Endothelial cell of umbilical vein (primary cell): ENCODE measurements around the gene RSPRY1. TPM values are rescaled to one million over a fixed set of nuclear protein-coding genes. Genes with fewer than 3 reads are reported as not detected.

ENCODE experiments used
- BruUV-seq: library from RNA; stranded (reverse); fragments of 400-500 nt; replicated peaks from 2 replicates; lab custom pipeline; 2021; lab: Mats Ljungman, UMichigan
- CTCF ChIA-PET: fragments of 300-600, 350-600 bp; sonication (Branson Sonifier 250); formaldehyde crosslinking; loops from one replicate; lab custom pipeline; 2021; ENCODE audit warnings: antibody characterized with exemption, inconsistent platforms; lab: Charles Lee
- POLR2A ChIA-PET: fragments of 300-600, 350-600 bp; sonication (Branson Sonifier 250); formaldehyde crosslinking; loops from one replicate; lab custom pipeline; 2021; ENCODE audit warnings: antibody characterized with exemption, inconsistent platforms; lab: Charles Lee
- DNase-seq: peaks from one replicate; pipeline ENCODE4 v3.0.0-alpha.2; 2011; ENCODE audit warnings: low read depth, low spot score
- FAIRE-seq: peaks from 2 replicates; lab custom pipeline; 2011; peaks lifted over from hg19 to GRCh38; lab: Jason Lieb, UNC
- H2AFZ ChIP-seq: 2 replicates; pipeline ENCODE4 v1.6.0; 2012; ENCODE audit warnings: low read depth, low read length, control low read depth, inconsistent platforms
- H3K27ac ChIP-seq: 2 replicates; pipeline ENCODE4 v1.5.1; 2011; ENCODE audit warnings: low read depth, mild to moderate bottlenecking, control low read depth, low read length, moderate library complexity; ENCODE audit not compliant: insufficient read depth
- H3K27me3 ChIP-seq, 2 experiments: 2 replicates each; pipeline versions ENCODE4 v1.6.0 to v1.6.1; 2011; ENCODE audit warnings: low read length in 2 of 2, mixed read lengths in 1 of 2; ENCODE audit not compliant: control insufficient read depth in 2 of 2, insufficient read depth in 2 of 2
- H3K36me3 ChIP-seq, 2 experiments: 2 replicates in 1 of 2; 3 replicates in 1 of 2; pipeline ENCODE4 v1.5.1; 2011; ENCODE audit warnings: low read length in 2 of 2, mild to moderate bottlenecking in 1 of 2, moderate library complexity in 1 of 2; ENCODE audit not compliant: control insufficient read depth in 2 of 2, insufficient read depth in 2 of 2; ENCODE audit errors: extremely low read depth in 1 of 2
- H3K4me1 ChIP-seq: 3 replicates; pipeline ENCODE4 v1.5.1; 2011; ENCODE audit warnings: mild to moderate bottlenecking, low read length; ENCODE audit not compliant: control insufficient read depth, insufficient read depth; ENCODE audit errors: extremely low read depth
- H3K4me2 ChIP-seq: 2 replicates; pipeline ENCODE4 v1.6.1; 2011; ENCODE audit warnings: low read length, control low read depth, mixed read lengths; ENCODE audit not compliant: insufficient read depth
- H3K4me3 ChIP-seq, 3 experiments: fragments of 200-600 bp in 1 of 3; sonication (generic), shearing (Covaris generic) in 1 of 3; replicated peaks in 1 of 3; 2 replicates each; pipeline ENCODE4 v1.5.1; 2011 to 2016; ENCODE audit warnings: control low read depth in 3 of 3, low read length in 3 of 3, mild to moderate bottlenecking in 2 of 3, inconsistent platforms in 1 of 3, low read depth in 1 of 3, moderate library complexity in 1 of 3; ENCODE audit not compliant: insufficient read depth in 1 of 3
- H3K79me2 ChIP-seq: 2 replicates; pipeline ENCODE4 v1.6.0; 2012; ENCODE audit warnings: low read length, inconsistent platforms; ENCODE audit not compliant: control insufficient read depth, insufficient read depth
- H3K9ac ChIP-seq: replicated peaks from 2 replicates; pipeline ENCODE3; 2011; ENCODE audit warnings: low read length, control low read depth; ENCODE audit not compliant: insufficient read depth; ENCODE audit errors: extremely low read depth
- H3K9me1 ChIP-seq: replicated peaks from 3 replicates; pipeline ENCODE4 v1.6.0; 2011; ENCODE audit warnings: mild to moderate bottlenecking, low read length; ENCODE audit not compliant: control insufficient read depth, insufficient read depth; ENCODE audit errors: extremely low read depth
- H3K9me3 ChIP-seq: replicated peaks from 2 replicates; pipeline ENCODE4 v1.5.1; 2012; ENCODE audit warnings: low read length, inconsistent platforms; ENCODE audit not compliant: control insufficient read depth, insufficient read depth
- H4K20me1 ChIP-seq: replicated peaks from 2 replicates; pipeline ENCODE3; 2011; ENCODE audit warnings: mild to moderate bottlenecking, low read length; ENCODE audit not compliant: control insufficient read depth, insufficient read depth; ENCODE audit errors: extremely low read depth
- EZH2 ChIP-seq: IDR thresholded peaks from 2 replicates; pipeline ENCODE4 v1.6.1; 2012; ENCODE audit warnings: borderline replicate concordance, low read depth, mild to moderate bottlenecking, moderate library complexity, low read length, inconsistent platforms; ENCODE audit not compliant: severe bottlenecking
- FOS ChIP-seq: IDR thresholded peaks from 2 replicates; pipeline ENCODE4 v1.6.1; 2011; ENCODE audit warnings: mild to moderate bottlenecking, low read length, moderate library complexity, borderline replicate concordance; ENCODE audit not compliant: insufficient read depth
- GATA2 ChIP-seq: IDR thresholded peaks from 2 replicates; pipeline ENCODE4 v1.7.0; 2011; ENCODE audit warnings: low read depth, mild to moderate bottlenecking, moderate library complexity, mixed read lengths, low read length; ENCODE audit not compliant: insufficient read length, insufficient read depth
- JUN ChIP-seq: IDR thresholded peaks from 2 replicates; pipeline ENCODE4 v1.6.1; 2011; ENCODE audit warnings: borderline replicate concordance, low read depth; ENCODE audit not compliant: insufficient read length, insufficient read depth
- MYC ChIP-seq: IDR thresholded peaks from one replicate; pipeline ENCODE4 v1.6.1; 2011; ENCODE audit warnings: mild to moderate bottlenecking, low read depth, low read length
- POLR2A ChIP-seq: IDR thresholded peaks from 2 replicates; pipeline ENCODE4 v1.6.1; 2012; ENCODE audit warnings: low read depth, mild to moderate bottlenecking, control low read depth, low read length
- POLR2AphosphoS5 ChIP-seq: IDR thresholded peaks from 2 replicates; pipeline ENCODE4 v1.6.1; 2012; ENCODE audit warnings: low read depth, mild to moderate bottlenecking, control low read depth, low read length, moderate library complexity; ENCODE audit not compliant: insufficient read depth
- dilution Hi-C: fragments of 300-500 bp; cut with MboI; formaldehyde crosslinking; loops from one replicate; pipeline ENCODE4 v1.15.0; 2019; ENCODE audit warnings: low sequenced_read_pairs; ENCODE audit not compliant: extremely low pct_ligation_motif_present
- intact Hi-C: fragments of 100-400 bp; cut with micrococcal nuclease; formaldehyde crosslinking; loops from one replicate; pipeline ENCODE4 v1.10.0; 2022
- polyA plus RNA-seq, 4 experiments: library from polyadenylated mRNA; depleted of rRNA in 3 of 4; stranded (reverse) in 3 of 4; unstranded in 1 of 4; fragments of >200 nt; gene quantifications; 2 replicates each; pipeline versions ENCODE4 v1.2.1 to v1.2.3, GENCODE V29; 2011 to 2012; ENCODE audit warnings: missing spikeins in 1 of 4
- total RNA-seq: library from RNA; stranded (reverse); gene quantifications from 2 replicates; pipeline ENCODE4 v1.2.3, GENCODE V29; 2021
- TF ChIP-seq, protein P1 (sequence below): IDR thresholded peaks from 2 replicates; pipeline ENCODE4 v1.6.1; 2011; ENCODE audit not compliant: insufficient read depth, insufficient read length
- TF ChIP-seq, protein P2 (sequence below), 2 donors: IDR thresholded peaks; 1 replicate in 1 of 2; 2 replicates in 1 of 2; pipeline ENCODE4 v1.5.1; 2011; ENCODE audit warnings: low read length in 2 of 2, mild to moderate bottlenecking in 2 of 2, moderate library complexity in 2 of 2, control low read depth in 1 of 2, inconsistent platforms in 1 of 2, low read depth in 1 of 2; ENCODE audit not compliant: insufficient read depth in 1 of 2; ENCODE audit errors: extremely low read depth in 1 of 2

RSPRY1 gene
- total and polyA plus RNA-seq, 2 donors (not counting 3 experiments of a cell fraction or from before 2014, with no cell fraction given): 28.5 to 55.1 TPM

DNA sequence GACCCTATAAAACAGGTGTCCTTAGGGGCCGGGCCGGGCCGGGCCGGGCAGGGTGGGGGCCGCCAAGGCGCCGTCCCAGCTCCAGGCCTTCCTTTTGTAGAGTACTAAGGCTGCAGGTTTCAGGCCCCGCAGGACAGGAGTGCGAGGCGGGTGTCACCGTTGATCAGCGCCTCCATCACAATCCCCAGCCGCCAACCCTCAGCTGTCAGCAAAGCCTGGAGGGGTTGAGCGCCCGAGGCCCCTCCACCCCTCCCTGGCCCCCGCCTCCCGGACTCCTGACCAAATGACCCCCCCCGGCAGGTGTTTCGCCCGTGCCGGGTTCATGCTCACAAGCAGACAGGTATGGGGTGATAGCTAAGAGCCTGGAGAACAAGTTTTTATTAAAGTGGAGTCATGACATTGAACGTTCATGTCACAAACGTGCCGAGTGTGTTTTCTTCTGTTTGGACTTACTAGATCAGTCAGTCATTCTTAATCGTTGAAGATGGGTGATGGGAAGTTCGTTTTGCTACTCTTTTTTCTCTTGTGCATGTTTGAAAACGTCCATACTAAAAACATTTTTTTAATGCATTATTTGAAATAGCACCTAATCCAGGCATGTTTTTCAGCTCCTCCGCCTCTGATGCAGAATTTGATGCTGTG lies 59.5 kb downstream of the RSPRY1 start:
- H2AFZ ChIP-seq: peak overlapping the region; percentile 73
- ChIA-PET CTCF (interaction anchor here (0.6 to 4.1 kb wide), 14 partner anchors 10 to 179 kb away, joined by 3 to 19 read pairs (median 3); partner anchors contain the start of genes CPNE2 and PLLP), POLR2A (interaction anchor here (0.6 to 1.4 kb wide), 4 partner anchors 15 to 58 kb away, joined by 3 to 8 read pairs (median 6); no protein-coding TSS in a partner anchor)
- peaks cover 11% of the 10 kb centered on the region for H3K4me1 ChIP-seq
- H3K27me3 ChIP-seq: no peaks in the 10 kb centered on the region
- H3K36me3 ChIP-seq: peaks cover 11 to 12% of the 10 kb centered on the region in 2 experiments
- H4K20me1 ChIP-seq: no peaks in the 10 kb centered on the region
- intact Hi-C loops (loop anchor here (1.0 to 2.0 kb wide), 6 partner anchors 15 to 172 kb away; partner anchors contain the start of genes PLLP, PSME3IP1 and RSPRY1), dilution Hi-C loops (no loop called here)
- H3K4me2 ChIP-seq: peak overlapping the region; percentile 99
- peaks cover 10% of the 10 kb centered on the region for H3K79me2 ChIP-seq
- H3K27ac ChIP-seq: peak overlapping the region; percentile 71
- FAIRE-seq: peak; percentile 33
- TF ChIP-seq POLR2A: no peak
- TF ChIP-seq, protein P1, sequence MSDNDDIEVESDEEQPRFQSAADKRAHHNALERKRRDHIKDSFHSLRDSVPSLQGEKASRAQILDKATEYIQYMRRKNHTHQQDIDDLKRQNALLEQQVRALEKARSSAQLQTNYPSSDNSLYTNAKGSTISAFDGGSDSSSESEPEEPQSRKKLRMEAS: no peak
- TF ChIP-seq POLR2AphosphoS5: no peak
- no peak for TF ChIP-seq GATA2
- TF ChIP-seq FOS: no peak
- TF ChIP-seq, protein P2, sequence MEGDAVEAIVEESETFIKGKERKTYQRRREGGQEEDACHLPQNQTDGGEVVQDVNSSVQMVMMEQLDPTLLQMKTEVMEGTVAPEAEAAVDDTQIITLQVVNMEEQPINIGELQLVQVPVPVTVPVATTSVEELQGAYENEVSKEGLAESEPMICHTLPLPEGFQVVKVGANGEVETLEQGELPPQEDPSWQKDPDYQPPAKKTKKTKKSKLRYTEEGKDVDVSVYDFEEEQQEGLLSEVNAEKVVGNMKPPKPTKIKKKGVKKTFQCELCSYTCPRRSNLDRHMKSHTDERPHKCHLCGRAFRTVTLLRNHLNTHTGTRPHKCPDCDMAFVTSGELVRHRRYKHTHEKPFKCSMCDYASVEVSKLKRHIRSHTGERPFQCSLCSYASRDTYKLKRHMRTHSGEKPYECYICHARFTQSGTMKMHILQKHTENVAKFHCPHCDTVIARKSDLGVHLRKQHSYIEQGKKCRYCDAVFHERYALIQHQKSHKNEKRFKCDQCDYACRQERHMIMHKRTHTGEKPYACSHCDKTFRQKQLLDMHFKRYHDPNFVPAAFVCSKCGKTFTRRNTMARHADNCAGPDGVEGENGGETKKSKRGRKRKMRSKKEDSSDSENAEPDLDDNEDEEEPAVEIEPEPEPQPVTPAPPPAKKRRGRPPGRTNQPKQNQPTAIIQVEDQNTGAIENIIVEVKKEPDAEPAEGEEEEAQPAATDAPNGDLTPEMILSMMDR (IDR thresholded peaks at IDR 0.05; ENCODE audit: extremely low read depth in 1 of 2, insufficient read depth in 1 of 2, low read depth in 1 of 2, low read length in 2 of 2): no peak
- TF ChIP-seq EZH2: no peak
- no peak for TF ChIP-seq MYC
- no peak for TF ChIP-seq JUN
- peak overlapping the region; percentile 75 to 89 (median 85) for H3K4me3 ChIP-seq
- BruUV-seq: no TSS peak
- DNase-seq: peak; percentile 36
- H3K9me3 ChIP-seq: no peaks in the 10 kb centered on the region
- no peaks in the 10 kb centered on the region for H3K9me1 ChIP-seq
- H3K9ac ChIP-seq: peak overlapping the region; percentile 86
